COLO829 (cell line): ENCODE measurements around the gene AGAP1.
"Not testable (repeated sequence)": the region's sequence is repeated elsewhere in the genome, so short reads cannot be mapped to it uniquely, and the experiment has no call there.

Experiments
- DNase-seq: peaks from one replicate; pipeline ENCODE4 v3.0.0; 2012; ENCODE audit warnings: low spot score

AGAP1 gene

DNA sequence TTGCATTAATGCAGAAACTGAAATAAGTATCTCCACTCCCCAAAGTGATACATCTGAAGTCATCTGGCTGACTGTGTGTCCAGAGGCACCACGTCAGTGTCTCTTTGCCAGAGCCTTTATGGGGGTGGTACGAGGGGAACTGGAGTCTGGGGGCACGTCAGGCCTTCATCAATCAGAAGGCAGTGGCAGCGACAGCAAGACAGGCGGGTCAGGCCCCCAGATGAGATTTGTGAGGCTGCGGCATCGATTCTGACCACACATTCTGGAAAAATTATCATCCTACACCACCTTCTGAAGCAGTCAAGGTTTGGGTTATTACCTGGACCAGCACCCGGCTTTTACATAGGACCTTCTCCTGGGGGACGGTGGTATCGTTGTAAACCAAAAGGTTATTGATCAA lies 450.7 kb downstream of the AGAP1 start:
- no peak for DNase-seq

DNA sequence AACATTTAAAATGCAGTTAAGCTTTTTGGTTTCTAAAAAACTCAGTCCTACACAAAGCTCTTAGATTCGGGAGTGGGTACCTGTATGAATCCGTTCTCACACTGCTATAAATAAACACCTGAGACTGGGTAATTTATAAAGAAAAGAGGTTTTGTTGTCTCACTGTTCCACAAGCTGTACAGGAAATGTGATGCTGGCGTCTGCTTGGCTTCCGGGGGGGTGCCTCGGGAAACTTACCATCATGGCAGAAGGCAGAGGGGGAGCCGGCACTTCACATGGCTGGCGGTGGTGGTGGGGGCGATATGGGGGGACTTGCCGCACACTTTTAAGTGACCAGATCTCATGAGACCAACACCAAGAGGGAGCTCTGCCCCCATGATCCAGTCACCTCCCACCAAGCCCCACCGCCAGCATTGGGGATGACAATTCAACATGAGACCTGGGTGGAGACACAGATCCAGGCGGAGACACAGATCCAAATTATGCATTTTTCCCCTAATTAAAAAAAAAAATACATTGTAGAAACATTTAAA lies 451.8 kb downstream of the AGAP1 start:
- no peak for DNase-seq

GRCh38 chr2:235946590-235946989 lies 452.7 kb downstream of the AGAP1 start:
- DNase-seq, result no peak

- DNase-seq, result not testable (repeated sequence)
Observed at GRCh38 chr2:235947055-235947454, 453.2 kb downstream of the AGAP1 start.

DNA sequence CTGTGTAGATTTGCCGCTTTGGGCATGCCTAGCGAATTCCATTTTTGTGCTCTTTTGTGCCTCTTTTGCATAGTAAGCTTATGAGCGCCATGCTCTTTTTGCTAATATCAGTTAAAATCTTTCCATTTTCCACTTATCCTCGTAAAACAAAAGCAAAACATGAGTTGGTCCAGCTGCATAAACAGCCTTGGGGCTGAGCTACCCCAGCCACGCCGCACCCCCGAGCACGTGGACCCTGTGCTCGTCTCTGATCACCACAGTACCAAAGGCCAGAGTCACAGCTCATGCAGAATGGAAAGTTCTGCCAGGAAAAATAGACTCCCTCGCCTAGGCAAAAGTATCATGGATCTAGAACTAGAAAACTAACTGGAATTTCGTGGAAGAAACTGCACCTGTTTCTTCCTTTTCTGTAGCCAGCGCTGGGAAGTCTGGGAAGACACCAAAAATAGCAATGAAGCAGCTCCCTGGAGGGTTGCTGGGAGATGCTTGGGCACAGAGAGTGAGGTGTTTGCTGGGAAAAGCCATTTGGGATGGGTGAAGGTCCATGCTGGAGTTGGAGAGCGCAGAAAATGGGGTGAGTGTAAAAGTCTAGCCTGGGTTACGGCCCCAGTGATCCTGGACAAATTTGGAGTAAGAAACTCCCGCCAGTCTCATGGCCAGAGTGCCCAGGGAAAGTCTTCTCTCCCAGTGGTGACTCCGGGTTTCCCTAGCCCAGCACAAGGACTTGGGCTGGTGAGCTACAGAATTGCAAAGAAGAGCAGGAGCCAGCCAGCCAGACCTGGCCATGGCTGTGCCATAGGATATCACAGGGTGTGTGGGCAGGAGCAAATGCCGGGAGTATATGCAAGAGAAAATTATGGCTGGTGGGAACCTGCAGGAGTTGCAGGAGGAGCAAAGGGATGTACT lies 456.0 kb downstream of the AGAP1 start:
- no peak for DNase-seq

DNA sequence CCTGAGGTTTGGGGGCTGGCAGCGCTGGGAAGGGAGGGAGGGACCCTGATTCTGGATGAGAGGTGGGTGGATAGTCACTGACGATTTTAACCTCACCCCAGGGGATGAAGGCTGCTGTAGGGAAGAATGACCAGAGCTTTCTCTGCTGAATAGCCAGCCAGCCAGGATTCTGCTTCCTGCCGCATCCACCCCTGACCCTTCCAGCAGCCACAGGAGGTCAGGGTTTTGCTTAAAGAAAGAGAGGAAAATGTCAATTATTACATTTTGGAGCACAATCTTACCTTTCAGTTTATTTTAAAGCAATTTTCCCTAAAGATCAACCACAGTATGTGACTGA lies 456.6 kb downstream of the AGAP1 start:
- no peak for DNase-seq

DNA sequence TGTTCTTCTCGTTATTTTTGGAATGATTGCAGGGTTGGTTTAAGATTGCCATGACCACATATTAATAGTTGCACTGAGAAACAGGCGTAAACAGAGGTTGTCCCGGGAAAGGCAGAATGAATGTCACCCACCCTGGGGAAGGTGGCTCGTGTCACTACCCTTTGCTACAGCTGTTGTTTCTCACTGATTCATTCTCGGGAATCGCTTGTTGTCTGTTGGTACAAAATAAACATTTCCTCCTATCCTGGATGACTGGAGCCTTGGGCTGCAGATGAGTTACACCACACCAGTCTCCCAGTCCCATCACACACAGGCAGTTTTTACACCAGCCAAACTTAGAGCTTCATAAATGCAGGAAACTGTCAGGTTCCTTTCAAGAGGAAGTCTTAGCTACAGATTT lies 457.6 kb downstream of the AGAP1 start:
- DNase-seq, result no peak

DNA sequence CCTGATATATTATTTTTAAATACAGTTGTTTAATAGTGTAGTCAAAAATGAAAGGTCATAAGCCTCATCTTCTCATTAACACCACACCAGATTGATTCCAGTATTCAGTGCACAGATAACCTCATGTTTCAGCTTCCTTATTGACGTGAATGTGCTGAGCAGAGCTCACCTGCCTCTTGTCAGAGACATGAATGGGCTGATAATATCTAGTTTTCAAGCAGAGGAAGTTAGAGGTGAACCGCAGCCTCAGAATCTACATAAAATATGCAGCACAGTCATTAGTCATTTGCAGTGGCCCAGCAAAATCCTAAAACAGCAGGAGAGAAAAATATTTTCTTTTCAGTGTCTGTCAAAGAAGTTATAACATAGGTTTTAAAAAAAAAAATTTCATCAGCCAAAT lies 458.1 kb downstream of the AGAP1 start:
- DNase-seq, result no peak

GRCh38 chr2:235952714-235953113 lies 458.9 kb downstream of the AGAP1 start:
- DNase-seq, result no peak

DNA sequence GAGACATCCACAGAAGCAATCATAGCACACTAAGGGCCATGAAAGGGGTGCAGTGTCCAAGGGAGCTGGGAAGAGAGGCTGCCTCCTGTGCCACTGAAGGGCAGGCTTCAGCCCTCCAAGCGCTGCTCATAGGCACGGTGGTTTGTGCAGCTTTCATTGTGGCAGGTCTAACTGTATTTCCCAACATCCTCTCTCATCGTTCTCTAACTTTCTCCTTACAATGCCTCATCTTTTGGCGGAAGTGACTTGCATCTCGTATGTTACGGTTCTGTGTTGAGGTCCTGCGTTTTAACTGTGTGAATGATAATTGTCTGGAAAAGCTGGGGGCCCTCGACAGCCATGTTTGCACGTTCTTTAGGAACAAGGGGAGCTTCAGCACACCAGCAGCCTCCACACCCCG lies 460.4 kb downstream of the AGAP1 start:
- DNase-seq, result no peak

DNA sequence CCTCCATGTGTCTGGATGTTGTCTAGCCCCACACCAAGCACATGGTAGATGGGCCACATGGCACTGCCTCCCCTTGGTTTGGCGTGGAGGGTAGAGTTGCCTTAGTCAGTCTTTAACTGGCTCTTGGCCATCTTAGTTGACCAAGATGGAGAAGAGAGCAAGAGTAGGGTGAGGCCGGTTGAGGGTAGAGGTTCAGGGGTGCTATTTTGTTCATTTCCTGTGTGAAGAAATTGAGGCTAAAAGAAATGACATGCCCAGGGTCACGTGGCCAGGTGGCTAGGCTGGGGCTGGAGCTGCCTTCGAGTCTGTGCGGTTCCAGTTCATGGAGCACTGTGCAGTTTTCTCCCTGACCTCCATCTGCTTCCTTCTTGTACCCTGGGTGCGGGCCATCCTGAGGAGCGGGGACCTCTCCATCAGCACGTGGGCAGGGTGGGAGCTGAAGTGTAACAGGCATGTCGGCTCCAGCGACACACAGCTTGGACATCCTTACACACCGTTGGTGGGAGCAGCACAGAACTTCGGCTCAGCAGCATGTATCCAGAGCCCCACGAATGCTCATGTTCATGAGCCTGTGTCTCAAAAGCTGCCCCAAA lies 461.1 kb downstream of the AGAP1 start:
- DNase-seq, result no peak

DNA sequence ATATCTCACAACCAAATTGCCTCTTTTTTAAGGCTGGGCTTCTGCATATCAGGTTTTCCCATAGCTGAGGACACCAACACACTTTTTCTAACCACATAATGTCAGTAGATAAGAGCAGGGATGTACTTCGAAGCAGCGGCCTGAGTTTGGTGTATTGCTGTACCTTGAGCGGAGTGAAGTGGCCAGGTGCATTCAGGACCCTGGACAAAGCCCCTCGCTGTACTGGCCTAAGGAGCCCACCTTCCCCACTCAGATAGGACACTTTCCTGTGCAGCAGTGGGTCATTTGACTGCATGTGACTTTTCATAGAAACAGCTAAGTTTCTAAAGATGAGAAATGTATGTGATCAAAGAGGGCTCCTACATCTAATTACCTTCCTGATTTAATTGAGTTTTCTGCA lies 461.8 kb downstream of the AGAP1 start:
- DNase-seq, result no peak

- no peak for DNase-seq
Observed at GRCh38 chr2:235956281-235956970, 462.6 kb downstream of the AGAP1 start.

- DNase-seq, result no peak
Observed at GRCh38 chr2:235957251-235957650, 463.4 kb downstream of the AGAP1 start.

GRCh38 chr2:235958221-235958930 lies 464.5 kb downstream of the AGAP1 start:
- no peak for DNase-seq

DNA sequence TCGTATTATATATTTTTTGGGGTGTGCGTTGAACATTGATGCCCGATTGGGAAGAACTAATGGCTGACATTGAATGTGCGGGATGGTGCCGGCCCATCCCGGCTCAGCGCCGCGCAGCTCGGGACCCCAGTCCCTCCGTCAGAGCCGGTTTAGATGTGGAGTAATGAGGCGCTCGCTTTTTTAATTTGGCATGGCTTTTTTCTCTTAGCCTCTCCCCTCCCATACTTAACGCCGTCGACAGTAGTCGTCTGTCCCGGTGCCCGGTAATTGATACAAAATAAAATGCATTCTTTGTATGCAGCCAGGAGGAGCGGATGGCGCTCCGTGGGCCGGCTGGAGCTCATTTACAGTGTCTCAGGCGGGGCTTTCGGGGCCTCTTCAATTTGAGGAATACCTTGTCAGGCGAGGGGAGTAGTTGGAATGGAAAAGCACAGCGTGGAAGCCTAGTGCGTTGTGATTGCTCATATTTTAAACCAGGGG lies 465.1 kb downstream of the AGAP1 start:
- DNase-seq, result no peak

GRCh38 chr2:235960011-235960715 lies 466.3 kb downstream of the AGAP1 start:
- no peak for DNase-seq

GRCh38 chr2:235960716-235961640 lies 467.1 kb downstream of the AGAP1 start:
- no peak for DNase-seq

GRCh38 chr2:235961711-235962110 lies 467.9 kb downstream of the AGAP1 start:
- DNase-seq, result no peak

GRCh38 chr2:235963853-235964577 lies 470.2 kb downstream of the AGAP1 start:
- no peak for DNase-seq
